SU-DHL-6 (cell line): ENCODE results near the gene TNFRSF1B.

Experiments used
- H2AFZ ChIP-seq: fragments of 200-600 bp; sonication (generic); 2 replicates; pipeline ENCODE4 v1.6.1; 2014; ENCODE audit warnings: low read depth, mild to moderate bottlenecking, moderate library complexity, mixed read lengths, antibody characterized with exemption, low read length; ENCODE audit not compliant: severe bottlenecking
- H3F3A ChIP-seq: fragments of 200-600 bp; shearing (Covaris generic); 2 replicates; pipeline ENCODE4 v1.6.0; 2016; ENCODE audit warnings: antibody characterized with exemption, mild to moderate bottlenecking; ENCODE audit not compliant: insufficient read depth
- H3K27ac ChIP-seq: fragments of 200-600 bp; sonication (generic); 2 replicates; pipeline ENCODE4 v1.5.1; 2016; ENCODE audit warnings: low read depth, mild to moderate bottlenecking, low read length, moderate library complexity, mixed read lengths
- H3K27me3 ChIP-seq: fragments of 200-600 bp; sonication (generic), shearing (Covaris generic); 2 replicates; pipeline ENCODE4 v1.6.0; 2014; ENCODE audit warnings: mild to moderate bottlenecking, low read length
- H3K36me3 ChIP-seq: fragments of 200-600 bp; sonication (generic); 2 replicates; pipeline ENCODE4 v1.6.1; 2014; ENCODE audit warnings: mild to moderate bottlenecking, low read length, mixed read lengths
- H3K4me2 ChIP-seq: fragments of 300-600, 200-600 bp; shearing (Covaris generic), sonication (generic); 2 replicates; pipeline ENCODE4 v1.6.0; 2014; ENCODE audit warnings: low read length, low read depth, mild to moderate bottlenecking; ENCODE audit not compliant: poor library complexity, severe bottlenecking
- H3K4me3 ChIP-seq: fragments of 200-600 bp; sonication (generic); 2 replicates; pipeline ENCODE4 v1.5.1; 2014; ENCODE audit warnings: antibody characterized with exemption, low read length, mild to moderate bottlenecking, mixed read lengths; ENCODE audit not compliant: insufficient read depth, poor library complexity, severe bottlenecking
- H3K79me2 ChIP-seq: fragments of 200-600 bp; sonication (generic); 2 replicates; pipeline ENCODE4 v1.6.1; 2014; ENCODE audit warnings: mild to moderate bottlenecking, low read length, moderate library complexity; ENCODE audit not compliant: insufficient read depth
- H3K9ac ChIP-seq: fragments of 200-600 bp; sonication (generic); 2 replicates; pipeline ENCODE4 v1.7.0; 2014; ENCODE audit warnings: mild to moderate bottlenecking, low read length
- H3K9me2 ChIP-seq: fragments of 200-600 bp; sonication (generic); replicated peaks from 2 replicates; pipeline ENCODE4 v1.6.1; 2014; ENCODE audit warnings: low read length; ENCODE audit not compliant: insufficient read depth
- H3K9me3 ChIP-seq: fragments of 200-600 bp; sonication (generic); 2 replicates; pipeline ENCODE4 v1.6.1; 2014; ENCODE audit warnings: low read length, mixed read lengths; ENCODE audit not compliant: insufficient read depth
- H4K20me1 ChIP-seq: fragments of 200-600 bp; sonication (generic); 2 replicates; pipeline ENCODE4 v1.6.1; 2014; ENCODE audit warnings: low read depth, mild to moderate bottlenecking, antibody characterized with exemption, low read length, moderate library complexity, mixed read lengths
- EZH2phosphoT487 ChIP-seq: fragments of 200-600 bp; sonication (generic), shearing (Covaris generic); conservative IDR thresholded peaks from 2 replicates; pipeline ENCODE4 v1.6.1; 2018; ENCODE audit warnings: mild to moderate bottlenecking, antibody characterized with exemption, low read length, moderate library complexity, mixed read lengths
- TF ChIP-seq, protein P1 (sequence below): fragments of 200-600 bp; sonication (generic); IDR thresholded peaks from one replicate; pipeline ENCODE4 v1.5.1; 2017; ENCODE audit warnings: antibody characterized with exemption, mild to moderate bottlenecking, low read length, moderate library complexity; ENCODE audit not compliant: insufficient read depth, poor library complexity, severe bottlenecking

TNFRSF1B gene

GRCh38 chr1:12178511-12178910, 11.7 kb downstream of the TNFRSF1B start:
- Histone ChIP-seq H3K27me3 (no peaks in the 10 kb centered on the region), H3K27ac (no peak overlapping the region), H3F3A (no peaks in the 10 kb centered on the region), H3K9me2 (no peaks in the 10 kb centered on the region), H3K9ac (no peak overlapping the region), H3K36me3 (no peaks in the 10 kb centered on the region), H3K79me2 (no peaks in the 10 kb centered on the region), H2AFZ (no peak overlapping the region), H3K4me2 (peak overlapping the region; percentile 19), H3K4me3 (no peak overlapping the region), H3K9me3 (no peaks in the 10 kb centered on the region), H4K20me1 (no peaks in the 10 kb centered on the region)
- TF ChIP-seq EZH2phosphoT487 = no peak
- TF ChIP-seq, protein P1, sequence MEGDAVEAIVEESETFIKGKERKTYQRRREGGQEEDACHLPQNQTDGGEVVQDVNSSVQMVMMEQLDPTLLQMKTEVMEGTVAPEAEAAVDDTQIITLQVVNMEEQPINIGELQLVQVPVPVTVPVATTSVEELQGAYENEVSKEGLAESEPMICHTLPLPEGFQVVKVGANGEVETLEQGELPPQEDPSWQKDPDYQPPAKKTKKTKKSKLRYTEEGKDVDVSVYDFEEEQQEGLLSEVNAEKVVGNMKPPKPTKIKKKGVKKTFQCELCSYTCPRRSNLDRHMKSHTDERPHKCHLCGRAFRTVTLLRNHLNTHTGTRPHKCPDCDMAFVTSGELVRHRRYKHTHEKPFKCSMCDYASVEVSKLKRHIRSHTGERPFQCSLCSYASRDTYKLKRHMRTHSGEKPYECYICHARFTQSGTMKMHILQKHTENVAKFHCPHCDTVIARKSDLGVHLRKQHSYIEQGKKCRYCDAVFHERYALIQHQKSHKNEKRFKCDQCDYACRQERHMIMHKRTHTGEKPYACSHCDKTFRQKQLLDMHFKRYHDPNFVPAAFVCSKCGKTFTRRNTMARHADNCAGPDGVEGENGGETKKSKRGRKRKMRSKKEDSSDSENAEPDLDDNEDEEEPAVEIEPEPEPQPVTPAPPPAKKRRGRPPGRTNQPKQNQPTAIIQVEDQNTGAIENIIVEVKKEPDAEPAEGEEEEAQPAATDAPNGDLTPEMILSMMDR = no peak

DNA sequence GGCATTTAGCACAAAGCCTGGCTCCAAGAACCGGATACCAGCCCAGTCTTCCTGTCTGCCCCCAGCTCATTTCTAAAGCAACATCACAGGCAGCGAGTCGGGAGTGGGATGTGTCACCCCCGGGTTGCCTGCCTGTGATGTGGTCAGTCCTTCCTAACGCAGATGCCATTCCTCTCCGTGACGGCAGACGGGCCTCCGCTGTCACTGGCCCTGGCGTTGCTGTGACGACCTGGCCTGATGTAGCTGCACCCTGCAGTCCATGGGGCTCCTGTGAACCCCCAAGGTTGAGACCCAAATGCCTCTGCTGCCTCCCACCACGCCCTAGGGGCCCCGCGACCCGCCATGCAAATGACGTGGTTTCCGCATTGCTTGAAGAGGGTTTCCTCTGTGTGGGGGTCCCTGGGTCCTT, 12.3 kb downstream of the TNFRSF1B start:
- H3K36me3 ChIP-seq = no peaks in the 10 kb centered on the region
- no peaks in the 10 kb centered on the region for H3F3A ChIP-seq
- H3K27me3 ChIP-seq = no peaks in the 10 kb centered on the region
- H3K9me2 ChIP-seq = no peaks in the 10 kb centered on the region
- no peak overlapping the region for H3K27ac ChIP-seq
- peak overlapping the region; percentile 19 for H3K4me2 ChIP-seq
- H3K9ac ChIP-seq = no peak overlapping the region
- no peaks in the 10 kb centered on the region for H3K79me2 ChIP-seq
- TF ChIP-seq EZH2phosphoT487 = no peak
- TF ChIP-seq, protein P1 = no peak
- no peak overlapping the region for H2AFZ ChIP-seq
- H4K20me1 ChIP-seq = no peaks in the 10 kb centered on the region
- H3K4me3 ChIP-seq = no peak overlapping the region
- H3K9me3 ChIP-seq = no peaks in the 10 kb centered on the region

GRCh38 chr1:12179676-12180075, 12.9 kb downstream of the TNFRSF1B start:
- Histone ChIP-seq H3K36me3 (no peaks in the 10 kb centered on the region), H4K20me1 (no peaks in the 10 kb centered on the region), H3K9me2 (no peaks in the 10 kb centered on the region), H3K27me3 (no peaks in the 10 kb centered on the region), H3K9me3 (no peaks in the 10 kb centered on the region), H3K4me3 (no peak overlapping the region), H2AFZ (no peak overlapping the region), H3K9ac (no peak overlapping the region), H3K4me2 (no peak overlapping the region), H3K27ac (no peak overlapping the region), H3K79me2 (no peaks in the 10 kb centered on the region), H3F3A (no peaks in the 10 kb centered on the region)
- TF ChIP-seq, protein P1 = no peak
- TF ChIP-seq EZH2phosphoT487 = no peak

- no peak overlapping the region for H3K4me2 ChIP-seq
- no peaks in the 10 kb centered on the region for H3K36me3 ChIP-seq
- TF ChIP-seq, protein P1 = no peak
- TF ChIP-seq EZH2phosphoT487 = no peak
- no peak overlapping the region for H2AFZ ChIP-seq
- no peaks in the 10 kb centered on the region for H3K27me3 ChIP-seq
- no peak overlapping the region for H3K4me3 ChIP-seq
- H3K9me2 ChIP-seq = no peaks in the 10 kb centered on the region
- no peaks in the 10 kb centered on the region for H3K9me3 ChIP-seq
- no peaks in the 10 kb centered on the region for H3K79me2 ChIP-seq
- H3K9ac ChIP-seq = no peak overlapping the region
- H3K27ac ChIP-seq = no peak overlapping the region
- no peaks in the 10 kb centered on the region for H3F3A ChIP-seq
- H4K20me1 ChIP-seq = no peaks in the 10 kb centered on the region
These were observed 13.5 kb downstream of the TNFRSF1B start for GRCh38 chr1:12180315-12180714.
